UCSD-AML1 (cell line): ENCODE measurements around the gene SHC2.

ENCODE experiments used
- DNase-seq: peaks from one replicate; lab custom pipeline; 2025; ENCODE audit not compliant: unreplicated experiment; lab: John Stamatoyannopoulos, UW

SHC2 gene

DNA sequence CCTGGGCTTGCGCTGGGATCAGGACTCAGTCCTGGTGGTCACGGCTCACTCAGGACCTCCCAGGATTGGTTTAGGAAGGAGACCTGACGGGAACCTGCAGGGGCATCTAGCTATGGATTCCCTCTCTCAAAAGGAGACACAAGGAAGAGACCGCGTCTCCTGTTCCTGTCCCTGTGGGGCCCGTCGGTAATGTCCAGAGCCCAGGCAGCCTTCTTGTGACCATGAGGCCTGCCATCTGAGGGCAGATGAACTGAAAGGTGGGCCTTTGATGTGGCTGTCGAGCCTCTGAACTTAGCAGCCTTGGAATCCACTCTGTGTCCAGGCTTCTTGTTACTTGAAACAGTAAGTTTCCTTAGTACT lies 84.7 kb downstream of the SHC2 start:
- DNase-seq = no peak

DNA sequence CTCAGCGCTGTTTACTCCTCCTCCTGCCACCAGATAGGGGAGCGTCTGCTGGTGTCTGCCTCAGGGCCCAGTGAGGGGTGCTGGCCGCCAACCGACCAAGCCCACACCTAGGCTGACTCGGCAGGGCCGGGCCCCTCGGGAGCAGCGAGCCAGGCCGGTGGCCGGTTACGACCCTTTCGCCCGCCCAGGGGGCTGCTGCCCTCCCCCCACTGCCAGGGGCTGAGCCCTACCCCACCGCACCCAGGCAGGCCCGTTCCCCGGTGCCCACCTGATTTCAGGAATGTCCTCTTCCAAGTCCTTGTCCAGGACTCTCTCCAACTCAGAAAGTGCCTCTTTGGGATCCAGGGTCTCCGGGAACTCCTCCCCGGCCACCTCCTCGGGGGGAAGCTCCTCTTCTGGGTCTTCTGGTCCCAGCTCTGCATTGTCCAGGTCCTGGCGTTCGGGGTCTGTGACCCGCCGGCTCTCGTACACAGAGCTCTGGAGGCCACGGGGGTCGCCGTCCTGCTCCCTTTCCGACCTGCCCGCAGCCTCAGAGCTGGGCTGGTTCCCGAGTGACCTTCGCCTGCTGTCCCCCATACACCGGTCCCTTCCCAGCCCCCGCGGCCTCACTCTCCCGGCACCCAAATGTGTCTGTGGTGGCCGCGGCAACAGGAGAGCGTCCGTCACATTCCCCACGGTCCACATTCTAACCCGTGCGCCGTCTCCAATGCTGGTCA lies 85.3 kb downstream of the SHC2 start:
- DNase-seq = no peak

DNA sequence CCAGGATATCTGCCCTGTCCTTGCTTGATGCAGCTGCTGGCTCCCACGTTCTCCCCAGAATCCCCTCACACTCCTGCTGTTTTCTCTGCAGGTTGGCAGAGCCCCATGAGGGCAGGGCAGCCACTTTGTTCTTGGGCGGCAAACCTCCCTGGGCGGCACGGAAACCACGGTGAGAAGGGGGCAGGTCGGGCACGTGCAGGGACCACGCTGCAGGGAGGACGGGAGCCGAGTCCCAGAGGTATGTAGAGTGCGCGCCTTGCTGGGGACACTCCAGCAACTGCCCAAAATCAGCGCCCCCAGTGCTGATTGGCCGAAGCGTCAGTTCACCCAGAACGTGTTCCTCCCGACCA lies 86.0 kb downstream of the SHC2 start:
- DNase-seq = no peak

DNA sequence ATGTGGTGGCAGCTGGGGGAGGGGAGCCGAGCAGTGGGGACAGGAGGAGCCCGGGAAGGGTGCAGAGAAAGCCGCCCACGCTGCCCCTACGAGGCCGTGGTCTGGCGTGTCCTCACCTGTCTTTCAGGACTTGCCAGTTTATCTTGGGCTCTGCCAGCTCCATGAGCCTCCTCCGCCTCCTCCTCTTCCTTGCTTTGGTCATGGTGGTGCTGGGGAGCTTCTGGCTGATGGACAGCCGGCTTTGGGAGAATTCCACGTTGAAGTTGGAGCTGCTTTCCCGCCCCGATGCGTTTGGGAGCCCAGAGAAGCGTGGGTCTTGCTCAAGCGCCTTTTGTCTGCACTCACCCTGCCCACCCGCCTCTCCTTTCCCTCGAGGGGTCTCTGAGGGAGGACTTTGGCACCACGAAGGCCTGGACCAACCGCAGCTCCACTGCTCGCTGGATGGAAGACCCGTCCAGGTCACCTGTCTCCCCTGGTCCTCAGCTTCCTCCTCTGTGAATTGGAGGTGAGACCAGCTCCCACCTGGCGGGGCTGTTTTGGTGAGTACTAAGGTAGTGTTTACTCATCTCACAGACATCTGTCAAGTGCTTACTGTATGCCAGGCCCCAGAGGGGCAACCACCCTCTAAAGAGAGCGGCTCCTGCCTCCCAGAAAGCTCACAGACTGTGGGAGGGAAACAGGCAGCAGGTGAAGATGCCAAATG lies 86.5 kb downstream of the SHC2 start:
- no peak for DNase-seq

DNA sequence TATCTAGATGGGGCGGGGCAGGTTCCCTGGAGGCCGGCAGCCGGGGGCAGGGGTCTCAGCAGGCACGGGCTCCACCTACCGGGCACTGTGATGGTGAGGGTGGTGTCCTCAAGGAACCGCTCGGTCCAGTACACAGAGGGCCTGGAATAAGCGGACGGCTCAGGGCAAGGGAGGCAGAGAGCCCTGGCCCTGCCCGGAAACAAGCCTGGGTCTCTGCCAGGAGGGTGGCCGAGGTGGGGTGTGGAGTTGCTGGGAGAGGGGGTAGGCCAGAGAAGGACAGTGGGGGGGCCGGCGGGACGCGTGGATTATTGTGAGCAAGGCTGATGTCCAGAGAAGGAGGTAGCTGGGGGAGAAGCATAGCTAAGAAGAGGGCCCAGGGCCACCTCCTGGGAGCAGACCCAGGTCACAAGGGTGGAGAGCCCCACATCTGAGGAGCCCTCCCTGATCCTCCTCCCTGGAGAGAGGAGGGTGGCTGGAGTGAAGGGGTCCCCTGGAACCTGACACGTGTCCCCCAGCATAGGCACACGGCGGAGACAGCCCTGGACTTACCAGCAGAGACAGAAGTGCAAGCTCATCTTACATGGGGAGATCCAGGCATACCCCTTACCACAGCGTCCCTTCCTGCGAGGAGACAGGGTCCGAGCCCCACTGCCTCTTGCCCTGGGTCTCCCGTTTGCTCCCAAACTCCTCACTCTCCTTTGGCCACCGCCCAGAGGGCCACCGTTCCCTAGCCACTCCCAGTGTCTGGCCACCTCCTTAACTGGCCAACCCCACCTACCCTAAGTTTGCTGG lies 87.2 kb downstream of the SHC2 start:
- no peak for DNase-seq

DNA sequence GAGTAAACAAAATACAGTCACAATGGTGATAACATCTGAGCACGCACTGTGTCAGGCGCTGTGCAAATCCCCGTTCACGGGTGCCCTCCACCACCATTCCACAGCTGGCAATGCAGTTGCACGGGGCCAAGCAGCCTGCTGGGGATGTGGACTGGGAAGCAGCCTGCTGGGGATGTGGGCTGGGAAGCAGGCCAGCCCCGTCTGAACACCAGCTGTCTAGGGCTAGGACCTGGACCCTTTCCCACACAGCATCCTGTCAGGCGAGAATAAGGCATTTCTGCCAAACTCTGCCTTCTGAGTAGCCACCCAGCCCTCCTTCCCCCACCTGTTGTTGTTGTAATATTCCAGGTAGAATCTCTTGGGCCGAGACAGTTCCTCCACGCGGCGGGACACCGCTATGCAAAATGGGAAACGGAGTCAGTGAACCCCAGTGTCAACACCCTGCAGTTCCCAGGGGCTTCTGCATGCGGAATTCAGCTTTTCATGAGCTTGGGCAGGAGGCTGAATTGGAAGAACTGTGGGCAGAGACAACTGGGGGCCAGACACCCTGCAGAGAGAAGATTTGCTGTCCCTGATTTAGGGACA lies 88.4 kb downstream of the SHC2 start:
- no peak for DNase-seq

DNA sequence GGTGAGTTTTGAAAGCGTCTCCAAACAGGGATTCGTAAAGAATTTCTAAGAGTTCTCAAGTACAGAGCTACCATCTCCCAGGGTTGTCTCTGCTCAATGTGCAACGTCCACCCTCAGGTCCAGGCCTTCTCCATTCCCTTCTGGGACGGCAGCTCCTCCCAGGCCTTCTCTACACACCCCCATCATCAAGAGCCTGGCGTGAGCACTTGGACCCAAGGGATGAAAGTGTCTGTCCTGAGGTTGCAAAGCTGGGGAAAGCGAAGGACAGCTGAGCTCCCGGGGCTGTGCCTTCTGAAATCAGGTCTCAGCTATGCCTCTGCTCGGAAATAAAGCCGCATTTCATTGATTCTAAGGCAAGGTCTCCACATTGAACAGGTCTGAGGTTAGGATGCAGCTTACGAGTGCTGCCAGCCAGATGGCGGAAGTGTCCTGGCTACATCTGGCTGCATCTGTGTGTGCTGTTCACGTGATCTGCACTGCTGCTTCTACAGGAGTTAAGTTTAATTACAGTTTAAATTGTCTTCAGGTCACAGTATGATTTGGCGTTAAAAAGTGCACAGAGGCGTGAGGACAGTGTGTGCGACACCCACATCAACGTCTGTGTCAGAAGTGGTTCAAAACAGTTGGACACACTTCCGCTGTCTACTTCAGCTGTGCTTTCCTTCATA lies 89.2 kb downstream of the SHC2 start:
- no peak for DNase-seq

DNA sequence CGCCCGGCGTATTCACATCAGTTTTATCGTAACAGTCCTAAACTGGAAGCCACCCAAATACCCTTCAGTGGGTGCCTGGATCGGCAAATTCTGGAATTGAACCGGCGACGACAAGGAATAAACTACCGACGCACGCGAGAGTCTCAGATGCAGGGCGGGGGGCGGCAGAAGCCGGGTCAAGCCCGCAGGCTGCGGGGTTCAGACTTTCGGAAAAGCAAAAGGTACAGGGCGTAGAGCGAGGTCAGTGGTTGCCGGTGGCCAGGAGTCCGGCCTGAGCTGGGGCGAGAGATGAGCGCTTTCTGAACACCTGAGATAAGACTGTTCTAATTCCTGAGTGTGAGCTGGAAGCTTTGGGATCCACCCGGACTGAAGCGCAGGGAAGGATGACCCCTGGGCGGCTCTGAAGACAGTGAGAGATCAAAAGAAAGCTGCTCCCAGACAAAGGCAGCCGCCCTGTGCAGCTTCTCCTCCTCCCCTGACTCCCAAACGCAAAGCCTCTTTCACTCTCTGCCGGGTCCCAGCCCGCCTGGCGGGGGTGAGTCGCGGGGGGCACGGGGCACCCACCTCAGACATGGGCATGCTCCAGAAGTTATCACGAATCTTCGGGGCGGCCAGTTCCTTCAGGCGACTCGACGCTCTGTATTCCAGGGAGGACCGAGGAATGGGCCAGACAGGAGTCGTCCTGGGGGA lies 90.0 kb downstream of the SHC2 start:
- no peak for DNase-seq

DNA sequence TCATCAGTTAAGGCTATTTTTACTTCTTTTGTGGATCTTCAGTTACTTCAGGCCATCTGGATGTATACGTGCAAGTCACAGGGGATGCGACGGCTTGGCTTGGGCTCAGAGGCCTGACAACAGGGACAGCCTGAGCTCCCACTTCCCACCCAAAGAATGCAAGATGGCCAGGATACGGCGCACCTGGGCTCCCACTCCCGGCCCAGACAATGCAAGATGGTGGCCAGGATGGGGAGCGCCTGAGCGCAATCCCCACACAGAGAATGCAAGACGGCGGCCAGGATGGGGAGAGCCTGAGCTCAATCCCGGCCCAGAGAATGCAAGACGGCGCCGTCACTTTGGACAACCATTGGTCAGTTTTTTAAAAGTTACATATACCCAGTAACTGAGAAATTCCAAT lies 91.0 kb downstream of the SHC2 start:
- no peak for DNase-seq

DNA sequence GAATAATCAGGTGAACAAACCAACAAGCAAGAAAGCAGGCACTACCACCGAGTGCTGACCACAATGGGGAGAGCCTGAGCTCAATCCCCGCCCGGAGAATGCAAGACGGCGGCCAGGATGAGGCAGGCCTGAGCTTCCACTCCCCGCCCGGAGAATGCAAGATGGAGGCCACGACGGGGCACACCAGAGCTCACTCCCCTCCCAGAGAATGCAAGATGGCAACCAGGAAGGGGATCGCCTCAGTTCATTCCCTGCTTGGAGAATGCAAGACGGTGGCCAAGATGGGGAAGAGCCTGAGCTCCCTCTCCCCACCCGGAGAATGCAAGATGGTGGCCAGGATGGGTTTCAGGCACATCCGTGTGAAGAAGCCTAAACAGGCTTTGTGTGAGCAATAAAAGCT lies 91.6 kb downstream of the SHC2 start:
- no peak for DNase-seq

DNA sequence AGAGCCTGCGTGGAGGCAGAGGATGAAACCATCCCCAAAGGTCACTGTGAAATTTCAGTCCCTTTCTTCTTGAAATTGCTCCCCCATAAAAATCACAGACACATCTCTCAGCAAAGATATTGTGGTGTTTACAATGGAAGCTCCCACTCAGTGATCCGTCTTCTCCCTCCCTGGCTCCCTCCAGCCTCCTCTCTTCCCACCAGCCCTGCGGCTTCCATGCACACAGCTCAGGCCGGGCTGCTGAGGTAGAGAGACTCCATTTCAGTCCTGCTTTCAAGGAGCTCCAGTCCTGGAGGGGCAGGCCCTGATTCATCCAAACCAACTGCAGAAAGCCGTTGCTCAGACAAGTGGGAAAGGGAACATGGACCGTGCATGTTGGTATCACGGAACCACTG lies 92.2 kb downstream of the SHC2 start:
- no peak for DNase-seq

DNA sequence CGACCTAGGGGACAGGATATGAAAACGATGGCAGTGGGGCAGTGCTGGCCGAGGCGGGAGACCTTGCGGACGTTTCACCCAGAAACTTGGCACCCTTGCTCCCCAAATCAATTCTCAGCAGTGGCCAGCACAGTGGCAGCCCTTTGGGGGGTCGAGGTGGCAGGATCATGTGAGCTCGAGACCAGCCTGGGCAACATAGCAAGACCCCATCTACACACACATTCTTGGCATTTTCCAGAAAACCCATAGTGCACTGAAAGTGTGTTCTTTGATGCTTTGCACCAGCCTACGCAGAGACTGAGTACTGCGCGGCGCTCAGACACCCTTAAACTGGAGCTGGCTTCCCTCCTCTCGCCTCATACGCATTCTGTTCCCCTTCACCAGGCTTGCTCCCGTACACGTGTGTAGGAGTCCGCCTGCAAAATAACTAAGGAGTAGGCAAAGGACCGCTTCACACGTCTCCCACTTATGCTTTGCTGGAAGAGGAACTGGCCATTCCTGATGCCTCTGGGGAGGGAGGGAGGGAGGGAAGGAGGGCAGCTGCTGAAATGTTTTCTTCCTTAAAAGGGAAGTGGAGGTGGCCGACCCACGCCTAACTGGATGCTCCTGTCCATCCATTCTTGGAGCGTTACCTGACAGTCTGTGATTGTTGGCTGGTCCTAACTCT lies 92.7 kb downstream of the SHC2 start:
- no peak for DNase-seq

DNA sequence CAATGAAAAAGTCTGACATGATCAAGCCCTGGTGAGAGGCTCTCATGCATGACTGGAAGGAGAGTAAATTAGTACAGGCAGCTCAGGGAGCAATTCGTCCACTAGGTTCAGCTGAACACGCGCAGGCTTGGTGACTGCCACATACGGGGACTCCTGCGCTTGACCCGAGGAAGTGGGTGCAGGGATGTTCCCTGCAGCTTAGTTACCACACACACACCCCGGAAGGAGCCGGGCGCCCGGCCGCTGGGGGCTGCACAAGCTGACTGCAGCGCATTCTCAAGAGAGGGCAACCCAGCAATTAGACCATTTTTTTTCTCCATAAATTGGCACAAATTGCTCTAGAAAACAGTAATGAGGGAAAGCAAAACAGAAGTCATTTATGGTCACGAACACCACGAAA lies 93.3 kb downstream of the SHC2 start:
- peak; percentile 49 for DNase-seq

DNA sequence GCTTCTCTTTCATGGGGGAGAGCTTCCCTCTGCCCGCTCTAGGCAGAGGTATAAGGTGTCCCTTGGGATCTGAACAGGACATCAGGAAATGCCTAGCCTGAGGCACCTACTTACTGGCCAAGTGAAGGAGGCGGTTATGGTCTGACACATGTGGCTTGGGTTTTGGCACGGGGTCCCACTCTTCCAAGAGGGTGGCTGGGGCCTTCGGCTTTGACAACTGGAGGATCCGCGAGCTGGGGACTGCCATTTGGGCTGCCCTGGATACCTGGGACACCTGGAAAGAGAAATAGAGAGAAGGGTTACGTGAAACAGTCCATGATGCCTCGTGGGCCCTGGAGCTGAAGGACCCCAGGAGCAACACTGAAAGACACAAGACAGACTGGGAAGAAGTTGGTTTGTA lies 93.9 kb downstream of the SHC2 start:
- DNase-seq = no peak
